ENCODE results near the gene FAM168A. TPM values are rescaled to one million over a fixed set of nuclear protein-coding genes. Genes with fewer than 3 reads are reported as not detected.
A peak's percentile ranks its signal among the peaks of the same experiment; 100 is the strongest.

FAM168A gene
- total and polyA plus RNA-seq, 9 of the 15 experiments (the other 6 are each of a cell fraction or from before 2014, with no cell fraction given) = 0.44 to 7.2 (median 2.9) TPM

DNA sequence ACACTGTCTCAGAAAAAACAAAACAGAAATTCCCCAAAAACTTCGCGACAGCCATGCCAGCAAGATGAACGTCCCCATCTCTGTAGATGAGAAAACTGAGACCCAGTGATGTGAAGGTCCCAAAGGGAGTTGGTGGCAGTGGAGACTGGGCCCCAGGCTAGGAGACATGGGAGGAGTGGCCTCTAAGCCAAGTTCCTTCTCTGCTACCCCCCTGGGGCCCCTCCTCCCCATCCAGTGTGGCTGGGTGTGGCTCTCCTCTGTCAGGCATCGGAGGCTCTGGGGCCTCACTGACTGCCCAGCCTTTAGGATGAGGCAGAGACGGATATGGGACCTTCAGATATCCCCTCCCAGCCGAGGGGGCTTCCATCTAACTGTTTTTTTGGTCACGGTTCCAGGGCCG, 211.9 kb downstream of the FAM168A start:
- H3K79me2 ChIP-seq (ENCODE audit: control insufficient read depth, insufficient read depth, low read length) = peaks cover 72% of the 10 kb centered on the region
- H3K27ac ChIP-seq (ENCODE audit: extremely low read depth, low read depth, low read length) = peak overlapping the region; percentile 42; the same call in 1 of the 3 replicates

More for the DNA sequence above, 211.9 kb downstream of the FAM168A start:
- in situ Hi-C loops (cut with MboI) (no loop called here), intact Hi-C loops (cut with micrococcal nuclease) (no loop called here)
- no peak overlapping the region for H2AFZ ChIP-seq (ENCODE audit: low read depth, low read length)
- H3K9ac ChIP-seq (ENCODE audit: insufficient read depth in 1 of 2, low read depth in 2 of 2, low read length in 2 of 2) = peak overlapping the region; percentile 10 to 88; a peak in 2 of 4 replicates
- no TSS peak for BruUV-seq (replicated peaks)
- H3K4me1 ChIP-seq (replicated peaks in 1 of 2; ENCODE audit: control insufficient read depth in 2 of 2, insufficient read depth in 2 of 2, low read length in 2 of 2) = peaks cover 42 to 86% of the 10 kb centered on the region in 2 experiments
- FAIRE-seq (peak; percentile 83), DNase-seq (ENCODE audit: extremely low read depth in 1 of 4, low spot score in 3 of 4) (peak; percentile 74 to 83 (median 76)), ATAC-seq (peak; percentile 86)
- WGBS (ENCODE audit: insufficient coverage, low coverage, missing lambda C conversion rate) = 34% methylated on average over 8 of the region's 8 CpGs
- no peak overlapping the region for H3K4me3 ChIP-seq
- ChIA-PET CTCF (ENCODE audit: low intra/inter-chr PET ratio) (interaction anchor here (0.6 kb wide), 1 partner anchor 274 kb away, joined by 3 read pairs; no protein-coding TSS in a partner anchor), POLR2A (interaction anchor here (1.7 kb wide), 1 partner anchor 10 kb away, joined by 8 read pairs; the partner anchor contains the start of gene RELT)
- H3K36me3 ChIP-seq (ENCODE audit: control insufficient read depth, insufficient read depth, low read length) = peaks cover 41% of the 10 kb centered on the region; the same call in 2 of the 3 replicates
- peaks cover 16% of the 10 kb centered on the region for H3K9me1 ChIP-seq (ENCODE audit: control insufficient read depth, insufficient read depth, low read length)
- H3K4me2 ChIP-seq (ENCODE audit: insufficient read depth, low read length) = peak overlapping the region; percentile 58
- no peaks in the 10 kb centered on the region for H3K9me3 ChIP-seq (replicated peaks; ENCODE audit: control insufficient read depth, insufficient read depth, low read depth, low read length)
- no peaks in the 10 kb centered on the region for H3K27me3 ChIP-seq (ENCODE audit: control insufficient read depth in 2 of 2, insufficient read depth in 2 of 2, low read length in 2 of 2)
- H4K20me1 ChIP-seq (replicated peaks; ENCODE audit: control insufficient read depth, insufficient read depth, low read length) = peaks cover 45% of the 10 kb centered on the region
- TF ChIP-seq CTBP1 (IDR thresholded peaks at IDR 0.05; ENCODE audit: borderline replicate concordance) (peak; percentile 79; the same call in 1 of the 2 replicates), RCOR1 (IDR thresholded peaks at IDR 0.05; ENCODE audit: borderline replicate concordance in 1 of 2, low read depth in 2 of 2, low read length in 2 of 2) (peak in 1 of 2 experiments; percentile 69; a peak in 1 of 4 replicates), MECOM (CRISPR knock-in tag; IDR thresholded peaks at IDR 0.05) (no peak), ZBTB7A (IDR thresholded peaks at IDR 0.05; ENCODE audit: borderline replicate concordance, control insufficient read depth, low read depth, low read length) (peak; percentile 46; the same call in 1 of the 2 replicates), SIRT6 (IDR thresholded peaks at IDR 0.05; ENCODE audit: low read depth, low read length) (no peak), FOXK1 (CRISPR knock-in tag; IDR thresholded peaks at IDR 0.05; ENCODE audit: borderline replicate concordance) (no peak), SRF (CRISPR knock-in tag; IDR thresholded peaks at IDR 0.05) (peak in 1 of 2 experiments; percentile 87; a peak in 1 of 4 replicates)
- TF ChIP-seq, protein P1, sequence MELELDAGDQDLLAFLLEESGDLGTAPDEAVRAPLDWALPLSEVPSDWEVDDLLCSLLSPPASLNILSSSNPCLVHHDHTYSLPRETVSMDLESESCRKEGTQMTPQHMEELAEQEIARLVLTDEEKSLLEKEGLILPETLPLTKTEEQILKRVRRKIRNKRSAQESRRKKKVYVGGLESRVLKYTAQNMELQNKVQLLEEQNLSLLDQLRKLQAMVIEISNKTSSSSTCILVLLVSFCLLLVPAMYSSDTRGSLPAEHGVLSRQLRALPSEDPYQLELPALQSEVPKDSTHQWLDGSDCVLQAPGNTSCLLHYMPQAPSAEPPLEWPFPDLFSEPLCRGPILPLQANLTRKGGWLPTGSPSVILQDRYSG (tag; conservative IDR thresholded peaks at IDR 0.05; ENCODE audit: low read depth) = no peak
- TF ChIP-seq, protein P2, sequence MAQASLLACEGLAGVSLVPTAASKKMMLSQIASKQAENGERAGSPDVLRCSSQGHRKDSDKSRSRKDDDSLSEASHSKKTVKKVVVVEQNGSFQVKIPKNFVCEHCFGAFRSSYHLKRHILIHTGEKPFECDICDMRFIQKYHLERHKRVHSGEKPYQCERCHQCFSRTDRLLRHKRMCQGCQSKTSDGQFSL (CRISPR knock-in tag; IDR thresholded peaks at IDR 0.05) = peak; percentile 82; the same call in 1 of the 2 replicates
- TF ChIP-seq, protein P2 (tag; IDR thresholded peaks at IDR 0.05) = no peak
- TF ChIP-seq, protein P3, sequence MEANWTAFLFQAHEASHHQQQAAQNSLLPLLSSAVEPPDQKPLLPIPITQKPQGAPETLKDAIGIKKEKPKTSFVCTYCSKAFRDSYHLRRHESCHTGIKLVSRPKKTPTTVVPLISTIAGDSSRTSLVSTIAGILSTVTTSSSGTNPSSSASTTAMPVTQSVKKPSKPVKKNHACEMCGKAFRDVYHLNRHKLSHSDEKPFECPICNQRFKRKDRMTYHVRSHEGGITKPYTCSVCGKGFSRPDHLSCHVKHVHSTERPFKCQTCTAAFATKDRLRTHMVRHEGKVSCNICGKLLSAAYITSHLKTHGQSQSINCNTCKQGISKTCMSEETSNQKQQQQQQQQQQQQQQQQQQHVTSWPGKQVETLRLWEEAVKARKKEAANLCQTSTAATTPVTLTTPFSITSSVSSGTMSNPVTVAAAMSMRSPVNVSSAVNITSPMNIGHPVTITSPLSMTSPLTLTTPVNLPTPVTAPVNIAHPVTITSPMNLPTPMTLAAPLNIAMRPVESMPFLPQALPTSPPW (CRISPR knock-in tag; IDR thresholded peaks at IDR 0.05) = peak; percentile 80
